HCT116 (cell line): ENCODE results near the gene DLST.

ENCODE experiments used
- CBX3 ChIP-seq: IDR thresholded peaks from 2 replicates; pipeline ENCODE4 v1.6.1; 2012; ENCODE audit warnings: low read depth
- EZH2 ChIP-seq: fragments of 200-600 bp; sonication (generic); IDR thresholded peaks from 2 replicates; pipeline ENCODE4 v1.6.1; 2017; ENCODE audit warnings: antibody characterized with exemption, mixed run types
- JUND ChIP-seq: IDR thresholded peaks from 2 replicates; pipeline ENCODE4 v1.6.1; 2012
- POLR2A ChIP-seq: IDR thresholded peaks from 2 replicates; pipeline ENCODE4 v1.7.0; 2011; ENCODE audit warnings: borderline replicate concordance; ENCODE audit not compliant: insufficient read depth, insufficient read length; ENCODE audit errors: extremely low read depth
- POLR2AphosphoS5 ChIP-seq: IDR thresholded peaks from 2 replicates; pipeline ENCODE4 v1.6.1; 2011; ENCODE audit warnings: mild to moderate bottlenecking, low read depth, low read length, moderate library complexity
- SP1 ChIP-seq: IDR thresholded peaks from 2 replicates; pipeline ENCODE4 v1.6.1; 2012; ENCODE audit warnings: low read depth
- SRF ChIP-seq: IDR thresholded peaks from 2 replicates; pipeline ENCODE4 v1.6.1; 2012; ENCODE audit warnings: low read depth
- ZFX ChIP-seq: fragments of 450-650 bp; IDR thresholded peaks from 2 replicates; pipeline ENCODE4 v1.6.1; 2017
- ZNF274 ChIP-seq: fragments of 200-500 bp; sonication (Bioruptor generic); IDR thresholded peaks from 2 replicates; pipeline ENCODE4 v1.6.1; 2014; ENCODE audit warnings: mild to moderate bottlenecking, low read depth, low read length, inconsistent platforms
- TF ChIP-seq, protein P1 (sequence below), 3 experiments: fragments of 200-600 bp in 1 of 3; sonication (generic) in 1 of 3; IDR thresholded peaks in 2 of 3; conservative IDR thresholded peaks in 1 of 3; 2 replicates each; pipeline ENCODE4 v1.5.1; 2012 to 2017; ENCODE audit warnings: low read depth in 2 of 3, low read length in 2 of 3, antibody characterized with exemption in 1 of 3, borderline replicate concordance in 1 of 3, control low read depth in 1 of 3, mild to moderate bottlenecking in 1 of 3, mixed read lengths in 1 of 3, mixed run types in 1 of 3, moderate library complexity in 1 of 3; ENCODE audit not compliant: insufficient read depth in 1 of 3
- TF ChIP-seq, protein P2 (sequence below): IDR thresholded peaks from 2 replicates; pipeline ENCODE4 v1.6.1; 2012
- TF ChIP-seq, protein P3 (sequence below): IDR thresholded peaks from 2 replicates; pipeline ENCODE4 v1.6.1; 2012
- TF ChIP-seq, protein P4 (sequence below): IDR thresholded peaks from 2 replicates; pipeline ENCODE4 v1.6.1; 2012; ENCODE audit warnings: low read depth

- TF ChIP-seq, protein P1, sequence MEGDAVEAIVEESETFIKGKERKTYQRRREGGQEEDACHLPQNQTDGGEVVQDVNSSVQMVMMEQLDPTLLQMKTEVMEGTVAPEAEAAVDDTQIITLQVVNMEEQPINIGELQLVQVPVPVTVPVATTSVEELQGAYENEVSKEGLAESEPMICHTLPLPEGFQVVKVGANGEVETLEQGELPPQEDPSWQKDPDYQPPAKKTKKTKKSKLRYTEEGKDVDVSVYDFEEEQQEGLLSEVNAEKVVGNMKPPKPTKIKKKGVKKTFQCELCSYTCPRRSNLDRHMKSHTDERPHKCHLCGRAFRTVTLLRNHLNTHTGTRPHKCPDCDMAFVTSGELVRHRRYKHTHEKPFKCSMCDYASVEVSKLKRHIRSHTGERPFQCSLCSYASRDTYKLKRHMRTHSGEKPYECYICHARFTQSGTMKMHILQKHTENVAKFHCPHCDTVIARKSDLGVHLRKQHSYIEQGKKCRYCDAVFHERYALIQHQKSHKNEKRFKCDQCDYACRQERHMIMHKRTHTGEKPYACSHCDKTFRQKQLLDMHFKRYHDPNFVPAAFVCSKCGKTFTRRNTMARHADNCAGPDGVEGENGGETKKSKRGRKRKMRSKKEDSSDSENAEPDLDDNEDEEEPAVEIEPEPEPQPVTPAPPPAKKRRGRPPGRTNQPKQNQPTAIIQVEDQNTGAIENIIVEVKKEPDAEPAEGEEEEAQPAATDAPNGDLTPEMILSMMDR (IDR thresholded peaks at IDR 0.05 in 2 of 3, conservative IDR thresholded peaks at IDR 0.05 in 1 of 3; ENCODE audit: borderline replicate concordance in 1 of 3, insufficient read depth in 1 of 3, low read depth in 2 of 3, low read length in 2 of 3): no peak
- no peak for TF ChIP-seq POLR2AphosphoS5
- TF ChIP-seq POLR2A: no peak
- TF ChIP-seq ZNF274: no peak
- no peak for TF ChIP-seq SP1
- TF ChIP-seq, protein P2, sequence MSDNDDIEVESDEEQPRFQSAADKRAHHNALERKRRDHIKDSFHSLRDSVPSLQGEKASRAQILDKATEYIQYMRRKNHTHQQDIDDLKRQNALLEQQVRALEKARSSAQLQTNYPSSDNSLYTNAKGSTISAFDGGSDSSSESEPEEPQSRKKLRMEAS: no peak
- TF ChIP-seq JUND: no peak
- TF ChIP-seq, protein P3, sequence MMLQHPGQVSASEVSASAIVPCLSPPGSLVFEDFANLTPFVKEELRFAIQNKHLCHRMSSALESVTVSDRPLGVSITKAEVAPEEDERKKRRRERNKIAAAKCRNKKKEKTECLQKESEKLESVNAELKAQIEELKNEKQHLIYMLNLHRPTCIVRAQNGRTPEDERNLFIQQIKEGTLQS: no peak
- TF ChIP-seq ZFX: no peak
- TF ChIP-seq SRF: no peak
- TF ChIP-seq EZH2: no peak
- TF ChIP-seq, protein P4, sequence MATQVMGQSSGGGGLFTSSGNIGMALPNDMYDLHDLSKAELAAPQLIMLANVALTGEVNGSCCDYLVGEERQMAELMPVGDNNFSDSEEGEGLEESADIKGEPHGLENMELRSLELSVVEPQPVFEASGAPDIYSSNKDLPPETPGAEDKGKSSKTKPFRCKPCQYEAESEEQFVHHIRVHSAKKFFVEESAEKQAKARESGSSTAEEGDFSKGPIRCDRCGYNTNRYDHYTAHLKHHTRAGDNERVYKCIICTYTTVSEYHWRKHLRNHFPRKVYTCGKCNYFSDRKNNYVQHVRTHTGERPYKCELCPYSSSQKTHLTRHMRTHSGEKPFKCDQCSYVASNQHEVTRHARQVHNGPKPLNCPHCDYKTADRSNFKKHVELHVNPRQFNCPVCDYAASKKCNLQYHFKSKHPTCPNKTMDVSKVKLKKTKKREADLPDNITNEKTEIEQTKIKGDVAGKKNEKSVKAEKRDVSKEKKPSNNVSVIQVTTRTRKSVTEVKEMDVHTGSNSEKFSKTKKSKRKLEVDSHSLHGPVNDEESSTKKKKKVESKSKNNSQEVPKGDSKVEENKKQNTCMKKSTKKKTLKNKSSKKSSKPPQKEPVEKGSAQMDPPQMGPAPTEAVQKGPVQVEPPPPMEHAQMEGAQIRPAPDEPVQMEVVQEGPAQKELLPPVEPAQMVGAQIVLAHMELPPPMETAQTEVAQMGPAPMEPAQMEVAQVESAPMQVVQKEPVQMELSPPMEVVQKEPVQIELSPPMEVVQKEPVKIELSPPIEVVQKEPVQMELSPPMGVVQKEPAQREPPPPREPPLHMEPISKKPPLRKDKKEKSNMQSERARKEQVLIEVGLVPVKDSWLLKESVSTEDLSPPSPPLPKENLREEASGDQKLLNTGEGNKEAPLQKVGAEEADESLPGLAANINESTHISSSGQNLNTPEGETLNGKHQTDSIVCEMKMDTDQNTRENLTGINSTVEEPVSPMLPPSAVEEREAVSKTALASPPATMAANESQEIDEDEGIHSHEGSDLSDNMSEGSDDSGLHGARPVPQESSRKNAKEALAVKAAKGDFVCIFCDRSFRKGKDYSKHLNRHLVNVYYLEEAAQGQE: no peak
- TF ChIP-seq CBX3: no peak
These were observed 55.0 kb downstream of the DLST start for GRCh38 chr14:74936731-74937130.
